Lung (tissue), 12 donors: Measurements from ENCODE around the gene TTC9B. TPM values are rescaled to one million over a fixed set of nuclear protein-coding genes. Genes with fewer than 3 reads are reported as not detected.

ENCODE experiments used
- ATAC-seq: fragments of 200-7000 bp; cut with Tn5 transposase; one replicate; pipeline ENCODE4 v1.9.1; 2020; ENCODE audit warnings: moderate number of reproducible peaks; ENCODE audit not compliant: insufficient read depth, low FRiP score
- DNase-seq, 3 donors: peaks; one replicate each; pipeline ENCODE4 v3.0.0-alpha.2; 2013 to 2017
- H3K27ac ChIP-seq, 2 donors: one replicate each; pipeline ENCODE4 v1.5.1; 2013; ENCODE audit warnings: mild to moderate bottlenecking in 2 of 2, moderate library complexity in 2 of 2, control low read depth in 1 of 2, inconsistent platforms in 1 of 2, low read depth in 1 of 2, low read length in 1 of 2
- H3K27me3 ChIP-seq, 3 donors: one replicate each; pipeline ENCODE4 v1.5.1; 2013; ENCODE audit warnings: low read length in 2 of 3; ENCODE audit not compliant: control insufficient read depth in 3 of 3, insufficient read depth in 3 of 3
- H3K36me3 ChIP-seq, 4 donors: one replicate each; pipeline ENCODE4 v1.5.1; 2013; ENCODE audit warnings: low read length in 4 of 4, mild to moderate bottlenecking in 1 of 4, moderate library complexity in 1 of 4; ENCODE audit not compliant: control insufficient read depth in 4 of 4, insufficient read depth in 4 of 4
- H3K4me1 ChIP-seq, 5 donors: one replicate each; pipeline ENCODE4 v1.5.1; 2013; ENCODE audit warnings: low read length in 5 of 5, mild to moderate bottlenecking in 2 of 5, moderate library complexity in 1 of 5; ENCODE audit not compliant: control insufficient read depth in 5 of 5, insufficient read depth in 5 of 5
- H3K4me3 ChIP-seq: one replicate; pipeline ENCODE4 v1.5.1; 2013; ENCODE audit warnings: mild to moderate bottlenecking, control low read depth, moderate library complexity
- H3K9ac ChIP-seq, 2 donors: one replicate each; pipeline ENCODE4 v1.5.1; 2013; ENCODE audit warnings: low read length in 2 of 2, control low read depth in 1 of 2; ENCODE audit not compliant: insufficient read depth in 1 of 2
- H3K9me3 ChIP-seq, 4 donors: one replicate each; pipeline ENCODE4 v1.5.1; 2013; ENCODE audit warnings: low read length in 3 of 4, mild to moderate bottlenecking in 1 of 4, moderate library complexity in 1 of 4; ENCODE audit not compliant: control insufficient read depth in 4 of 4, insufficient read depth in 3 of 4
- WGBS, 2 donors: extraction: QIAGEN DNeasy Blood & Tissue Kit; methylation state at CpG; one replicate each; pipeline ENCODE4 v1.1.7; 2013; 5-methylcytosine and 5-hydroxymethylcytosine counted together
- polyA plus RNA-seq, 2 donors: library from polyadenylated mRNA; stranded (reverse); fragments of 200-250 nt; gene quantifications; one replicate each; pipeline ENCODE4 v1.2.1, GENCODE V29; 2013
- total RNA-seq, 2 donors: library from RNA; depleted of rRNA in 1 of 2; stranded (reverse); fragments of >200 nt in 1 of 2; gene quantifications; one replicate each; pipeline ENCODE4 v1.2.1, GENCODE V29; 2014 to 2021
- TF ChIP-seq, protein P1 (sequence below): IDR thresholded peaks from 2 replicates; pipeline ENCODE4 v1.5.1; 2012; ENCODE audit warnings: mild to moderate bottlenecking; ENCODE audit errors: control extremely low read depth, extremely low read depth
- donor health status: control.
- donor health status: control.
- donor health status: Bipolar disorder and iron deficiency.
- donor health status: healthy.
- donor health status: DM: yes; HTN: yes; CAD: no.

TTC9B gene
- total and polyA plus RNA-seq, 4 donors: not detected

GRCh38 chr19:40204381-40204780 lies 13.8 kb downstream of the TTC9B start:
- Histone ChIP-seq H3K27ac (no peak overlapping the region), H3K9me3 (peaks cover 0 to 5% (median 0%) of the 10 kb centered on the region in 4 donors), H3K4me3 (no peak overlapping the region), H3K36me3 (peaks cover 3 to 24% (median 12%) of the 10 kb centered on the region in 4 donors), H3K4me1 (peaks cover 0 to 8% (median 0%) of the 10 kb centered on the region in 5 donors), H3K27me3 (no peaks in the 10 kb centered on the region), H3K9ac (no peak overlapping the region)
- TF ChIP-seq, protein P1, sequence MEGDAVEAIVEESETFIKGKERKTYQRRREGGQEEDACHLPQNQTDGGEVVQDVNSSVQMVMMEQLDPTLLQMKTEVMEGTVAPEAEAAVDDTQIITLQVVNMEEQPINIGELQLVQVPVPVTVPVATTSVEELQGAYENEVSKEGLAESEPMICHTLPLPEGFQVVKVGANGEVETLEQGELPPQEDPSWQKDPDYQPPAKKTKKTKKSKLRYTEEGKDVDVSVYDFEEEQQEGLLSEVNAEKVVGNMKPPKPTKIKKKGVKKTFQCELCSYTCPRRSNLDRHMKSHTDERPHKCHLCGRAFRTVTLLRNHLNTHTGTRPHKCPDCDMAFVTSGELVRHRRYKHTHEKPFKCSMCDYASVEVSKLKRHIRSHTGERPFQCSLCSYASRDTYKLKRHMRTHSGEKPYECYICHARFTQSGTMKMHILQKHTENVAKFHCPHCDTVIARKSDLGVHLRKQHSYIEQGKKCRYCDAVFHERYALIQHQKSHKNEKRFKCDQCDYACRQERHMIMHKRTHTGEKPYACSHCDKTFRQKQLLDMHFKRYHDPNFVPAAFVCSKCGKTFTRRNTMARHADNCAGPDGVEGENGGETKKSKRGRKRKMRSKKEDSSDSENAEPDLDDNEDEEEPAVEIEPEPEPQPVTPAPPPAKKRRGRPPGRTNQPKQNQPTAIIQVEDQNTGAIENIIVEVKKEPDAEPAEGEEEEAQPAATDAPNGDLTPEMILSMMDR: no peak
- 97 to 98% methylated on average over 16 of the region's 16 CpGs for WGBS, 2 donors
- no peak for ATAC-seq
- no peak for DNase-seq

- no peak overlapping the region for H3K4me3 ChIP-seq
- H3K27ac ChIP-seq: no peak overlapping the region
- H3K9me3 ChIP-seq: peaks cover 0 to 5% (median 0%) of the 10 kb centered on the region in 4 donors
- 84 to 85% methylated on average over 8 to 9 of the region's 9 CpGs for WGBS, 2 donors
- DNase-seq: no peak
- peaks cover 3 to 23% (median 11%) of the 10 kb centered on the region in 4 donors for H3K36me3 ChIP-seq
- H3K9ac ChIP-seq: no peak overlapping the region
- TF ChIP-seq, protein P1: no peak
- peaks cover 0 to 1% (median 0%) of the 10 kb centered on the region in 5 donors for H3K4me1 ChIP-seq
- no peaks in the 10 kb centered on the region for H3K27me3 ChIP-seq
- ATAC-seq: no peak
Observed at GRCh38 chr19:40200341-40201099, 17.7 kb downstream of the TTC9B start.

GRCh38 chr19:40198272-40198990 lies 19.8 kb downstream of the TTC9B start:
- TF ChIP-seq, protein P1: no peak
- no peak overlapping the region for H3K4me3 ChIP-seq
- H3K36me3 ChIP-seq: peaks cover 0 to 9% (median 5%) of the 10 kb centered on the region in 4 donors
- no peak overlapping the region for H3K9ac ChIP-seq
- ATAC-seq (no peak), DNase-seq (no peak)
- no peak overlapping the region for H3K27ac ChIP-seq
- H3K27me3 ChIP-seq: no peaks in the 10 kb centered on the region
- peaks cover 0 to 1% (median 0%) of the 10 kb centered on the region in 5 donors for H3K4me1 ChIP-seq
- no peaks in the 10 kb centered on the region for H3K9me3 ChIP-seq
- WGBS, 2 donors: 97 to 98% methylated on average over 29 of the region's 29 CpGs
